HFF-Myc (cell line): Measurements from ENCODE around the gene GPR158.

Experiments
- DNase-seq: peaks from one replicate; pipeline ENCODE4 v3.0.0-alpha.2; 2011; ENCODE audit warnings: low read depth; ENCODE audit errors: extremely low read depth
- H3K4me3 ChIP-seq: replicated peaks from 2 replicates; pipeline ENCODE4 v1.5.1; 2011; ENCODE audit warnings: low read depth, mild to moderate bottlenecking, control low read depth, low read length
- CTCF ChIP-seq: IDR thresholded peaks from 2 replicates; pipeline ENCODE4 v1.5.1; 2012; ENCODE audit warnings: mild to moderate bottlenecking, low read depth, low read length, control low read depth; ENCODE audit errors: missing control alignments

Gene GPR158, protein sequence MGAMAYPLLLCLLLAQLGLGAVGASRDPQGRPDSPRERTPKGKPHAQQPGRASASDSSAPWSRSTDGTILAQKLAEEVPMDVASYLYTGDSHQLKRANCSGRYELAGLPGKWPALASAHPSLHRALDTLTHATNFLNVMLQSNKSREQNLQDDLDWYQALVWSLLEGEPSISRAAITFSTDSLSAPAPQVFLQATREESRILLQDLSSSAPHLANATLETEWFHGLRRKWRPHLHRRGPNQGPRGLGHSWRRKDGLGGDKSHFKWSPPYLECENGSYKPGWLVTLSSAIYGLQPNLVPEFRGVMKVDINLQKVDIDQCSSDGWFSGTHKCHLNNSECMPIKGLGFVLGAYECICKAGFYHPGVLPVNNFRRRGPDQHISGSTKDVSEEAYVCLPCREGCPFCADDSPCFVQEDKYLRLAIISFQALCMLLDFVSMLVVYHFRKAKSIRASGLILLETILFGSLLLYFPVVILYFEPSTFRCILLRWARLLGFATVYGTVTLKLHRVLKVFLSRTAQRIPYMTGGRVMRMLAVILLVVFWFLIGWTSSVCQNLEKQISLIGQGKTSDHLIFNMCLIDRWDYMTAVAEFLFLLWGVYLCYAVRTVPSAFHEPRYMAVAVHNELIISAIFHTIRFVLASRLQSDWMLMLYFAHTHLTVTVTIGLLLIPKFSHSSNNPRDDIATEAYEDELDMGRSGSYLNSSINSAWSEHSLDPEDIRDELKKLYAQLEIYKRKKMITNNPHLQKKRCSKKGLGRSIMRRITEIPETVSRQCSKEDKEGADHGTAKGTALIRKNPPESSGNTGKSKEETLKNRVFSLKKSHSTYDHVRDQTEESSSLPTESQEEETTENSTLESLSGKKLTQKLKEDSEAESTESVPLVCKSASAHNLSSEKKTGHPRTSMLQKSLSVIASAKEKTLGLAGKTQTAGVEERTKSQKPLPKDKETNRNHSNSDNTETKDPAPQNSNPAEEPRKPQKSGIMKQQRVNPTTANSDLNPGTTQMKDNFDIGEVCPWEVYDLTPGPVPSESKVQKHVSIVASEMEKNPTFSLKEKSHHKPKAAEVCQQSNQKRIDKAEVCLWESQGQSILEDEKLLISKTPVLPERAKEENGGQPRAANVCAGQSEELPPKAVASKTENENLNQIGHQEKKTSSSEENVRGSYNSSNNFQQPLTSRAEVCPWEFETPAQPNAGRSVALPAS (N-terminal part only)

DNA sequence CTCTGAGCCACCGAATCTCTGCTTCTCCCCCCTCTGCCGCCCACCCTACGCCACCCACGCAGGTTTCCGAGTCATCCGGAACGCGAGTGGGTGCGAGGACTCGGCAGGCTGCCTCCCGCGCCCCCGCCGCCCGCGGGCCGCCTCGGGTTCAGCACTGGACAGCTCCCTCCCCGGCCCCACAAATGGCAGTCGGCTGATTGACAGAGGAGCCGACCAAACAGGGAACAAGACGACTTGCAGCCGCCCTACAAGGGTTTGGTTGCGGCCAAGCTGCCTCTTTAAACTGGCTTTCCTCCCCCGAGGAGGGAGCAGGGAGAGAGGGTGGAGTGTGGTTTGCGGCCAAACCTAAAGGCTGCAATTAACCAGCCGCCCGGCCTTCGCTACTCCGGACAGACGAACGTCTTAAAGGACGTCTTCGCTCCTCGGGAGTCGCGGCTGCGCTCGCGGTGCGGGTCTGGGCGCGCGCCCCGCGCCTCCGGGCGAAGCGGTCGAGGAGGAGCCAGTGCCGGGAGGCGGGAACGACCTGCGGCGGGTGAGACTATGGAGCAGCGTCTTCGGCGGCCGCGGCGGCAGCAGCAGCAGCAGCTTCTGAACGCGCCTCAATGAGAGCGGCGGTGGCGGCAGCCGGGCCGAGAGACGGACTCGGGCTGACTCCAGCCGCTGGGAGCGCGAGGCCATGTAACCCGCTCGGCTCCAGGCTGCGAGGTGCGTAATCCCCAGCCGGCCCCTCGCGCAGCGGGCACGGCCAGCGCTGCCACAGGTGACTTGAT is at the start of gene GPR158:
TSS of gene GPR158 (plus strand) at position 541 of the 770 bp plus-strand sequence. CDS start 420 bp downstream, outside the sequence.
- peak; percentile 44 for DNase-seq
- peak within 1 kb of the TSS; percentile 17; the same call in 1 of the 2 replicates for H3K4me3 ChIP-seq
- no peak for TF ChIP-seq CTCF

- DNase-seq: no peak
- H3K4me3 ChIP-seq: no peak overlapping the region
- TF ChIP-seq CTCF: no peak
These were observed 49.6 kb upstream of the GPR158 start for GRCh38 chr10:25125201-25125611.

DNA sequence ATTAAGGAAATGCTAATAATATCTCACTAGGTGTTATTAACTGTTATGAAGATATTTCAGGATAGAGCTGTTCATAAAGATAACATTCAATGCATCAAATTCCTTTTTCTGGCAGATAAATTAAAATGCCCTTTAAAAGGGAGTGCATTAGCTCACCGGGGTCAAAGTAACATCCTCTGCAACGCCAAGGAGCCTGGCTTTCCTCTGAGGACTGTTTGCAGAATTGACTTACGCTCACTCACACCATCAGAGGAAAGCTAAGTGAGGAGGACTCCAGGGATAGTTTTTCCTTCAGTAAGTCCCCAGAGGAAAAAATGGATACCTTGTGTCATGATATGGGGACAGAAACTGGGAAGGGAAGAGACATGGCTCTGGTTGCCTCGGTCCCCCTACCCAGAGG is 45.2 kb upstream of the GPR158 start:
- no peak for DNase-seq

GRCh38 chr10:25130906-25131305 is 43.9 kb upstream of the GPR158 start:
- no peak for DNase-seq
- no peak for TF ChIP-seq CTCF
- no peak overlapping the region for H3K4me3 ChIP-seq

More for the DNA sequence above, 45.2 kb upstream of the GPR158 start:
- no peak for TF ChIP-seq CTCF
- no peak overlapping the region for H3K4me3 ChIP-seq

GRCh38 chr10:25142116-25142864 is 32.5 kb upstream of the GPR158 start:
- H3K4me3 ChIP-seq: no peak overlapping the region
- DNase-seq: no peak
- no peak for TF ChIP-seq CTCF
